ENCODE data around the gene IL2RA.
"Not testable (repeated sequence)": the region's sequence is repeated elsewhere in the genome, so short reads cannot be mapped to it uniquely, and the experiment has no call there.

The IL2RA gene

GRCh38 chr10:6012121-6012905, 49.9 kb downstream of the IL2RA start:
- Mint-ChIP-seq H3K27me3 (ENCODE audit: low read depth) (no peaks in the 10 kb centered on the region), H3K4me1 (ENCODE audit: low read depth) (peaks cover 38% of the 10 kb centered on the region), H3K4me3 (no peak overlapping the region), H3K9me3 (peaks cover 8% of the 10 kb centered on the region), H3K36me3 (ENCODE audit: low read depth) (peaks cover 59% of the 10 kb centered on the region), H3K27ac (peak overlapping the region; percentile 21)

- peaks cover 58% of the 10 kb centered on the region for H3K36me3 Mint-ChIP-seq (ENCODE audit: low read depth)
- peaks cover 13% of the 10 kb centered on the region for H3K9me3 Mint-ChIP-seq
- no peak overlapping the region for H3K4me3 Mint-ChIP-seq
- peaks cover 32% of the 10 kb centered on the region for H3K4me1 Mint-ChIP-seq (ENCODE audit: low read depth)
- H3K27me3 Mint-ChIP-seq (ENCODE audit: low read depth), result no peaks in the 10 kb centered on the region
- peak overlapping the region; percentile 32 for H3K27ac Mint-ChIP-seq
Observed at GRCh38 chr10:6011558-6011957, 50.6 kb downstream of the IL2RA start.

GRCh38 chr10:6010569-6010968, 51.6 kb downstream of the IL2RA start:
- no peak overlapping the region for H3K27ac Mint-ChIP-seq
- H3K4me1 Mint-ChIP-seq (ENCODE audit: low read depth), result peaks cover 26% of the 10 kb centered on the region
- no peaks in the 10 kb centered on the region for H3K27me3 Mint-ChIP-seq (ENCODE audit: low read depth)
- H3K9me3 Mint-ChIP-seq, result peaks cover 13% of the 10 kb centered on the region
- H3K4me3 Mint-ChIP-seq, result no peak overlapping the region
- peaks cover 56% of the 10 kb centered on the region for H3K36me3 Mint-ChIP-seq (ENCODE audit: low read depth)

- Mint-ChIP-seq H3K4me1 (ENCODE audit: low read depth) (peaks cover 21% of the 10 kb centered on the region), H3K27ac (no peak overlapping the region), H3K36me3 (ENCODE audit: low read depth) (peaks cover 51% of the 10 kb centered on the region), H3K27me3 (ENCODE audit: low read depth) (no peaks in the 10 kb centered on the region), H3K9me3 (peaks cover 13% of the 10 kb centered on the region), H3K4me3 (no peak overlapping the region)
Observed at GRCh38 chr10:6009961-6010360, 52.2 kb downstream of the IL2RA start.

- Mint-ChIP-seq H3K4me1 (ENCODE audit: low read depth) (peaks cover 19% of the 10 kb centered on the region), H3K4me3 (no peak overlapping the region), H3K9me3 (peaks cover 13% of the 10 kb centered on the region), H3K27me3 (ENCODE audit: low read depth) (no peaks in the 10 kb centered on the region), H3K27ac (peak overlapping the region; percentile 56), H3K36me3 (ENCODE audit: low read depth) (peaks cover 44% of the 10 kb centered on the region)
Observed at GRCh38 chr10:6009150-6009549, 53.0 kb downstream of the IL2RA start.

- Mint-ChIP-seq H3K9me3 (peaks cover 13% of the 10 kb centered on the region), H3K4me1 (ENCODE audit: low read depth) (peaks cover 23% of the 10 kb centered on the region), H3K36me3 (ENCODE audit: low read depth) (peaks cover 41% of the 10 kb centered on the region), H3K27me3 (ENCODE audit: low read depth) (no peaks in the 10 kb centered on the region), H3K27ac (no peak overlapping the region), H3K4me3 (no peak overlapping the region)
Observed at GRCh38 chr10:6008497-6009142, 53.5 kb downstream of the IL2RA start.

- Mint-ChIP-seq H3K27ac (no peak overlapping the region), H3K4me3 (no peak overlapping the region), H3K36me3 (ENCODE audit: low read depth) (peaks cover 30% of the 10 kb centered on the region), H3K27me3 (ENCODE audit: low read depth) (no peaks in the 10 kb centered on the region), H3K9me3 (peaks cover 13% of the 10 kb centered on the region), H3K4me1 (ENCODE audit: low read depth) (peaks cover 30% of the 10 kb centered on the region)
Observed at GRCh38 chr10:6006991-6007390, 55.2 kb downstream of the IL2RA start.

- no peaks in the 10 kb centered on the region for H3K27me3 Mint-ChIP-seq (ENCODE audit: low read depth)
- H3K27ac Mint-ChIP-seq, result no peak overlapping the region
- H3K36me3 Mint-ChIP-seq (ENCODE audit: low read depth), result peaks cover 26% of the 10 kb centered on the region
- H3K4me3 Mint-ChIP-seq, result no peak overlapping the region
- peaks cover 28% of the 10 kb centered on the region for H3K4me1 Mint-ChIP-seq (ENCODE audit: low read depth)
- H3K9me3 Mint-ChIP-seq, result peaks cover 13% of the 10 kb centered on the region
Observed at GRCh38 chr10:6006546-6006945, 55.6 kb downstream of the IL2RA start.

- H3K27me3 Mint-ChIP-seq (ENCODE audit: low read depth), result no peaks in the 10 kb centered on the region
- H3K36me3 Mint-ChIP-seq (ENCODE audit: low read depth), result peaks cover 20% of the 10 kb centered on the region
- no peak overlapping the region for H3K27ac Mint-ChIP-seq
- no peak overlapping the region for H3K4me3 Mint-ChIP-seq
- peaks cover 32% of the 10 kb centered on the region for H3K4me1 Mint-ChIP-seq (ENCODE audit: low read depth)
- H3K9me3 Mint-ChIP-seq, result peaks cover 13% of the 10 kb centered on the region
Observed at GRCh38 chr10:6005856-6006395, 56.2 kb downstream of the IL2RA start.

GRCh38 chr10:6005161-6005804, 56.9 kb downstream of the IL2RA start:
- not testable (repeated sequence) for H3K4me3 Mint-ChIP-seq; H3K27me3 Mint-ChIP-seq (ENCODE audit: low read depth); H3K27ac Mint-ChIP-seq
- peaks cover 34% of the 10 kb centered on the region for H3K4me1 Mint-ChIP-seq (ENCODE audit: low read depth)
- peaks cover 13% of the 10 kb centered on the region for H3K9me3 Mint-ChIP-seq
- H3K36me3 Mint-ChIP-seq (ENCODE audit: low read depth), result peaks cover 19% of the 10 kb centered on the region

GRCh38 chr10:6002809-6003510, 59.2 kb downstream of the IL2RA start:
- Mint-ChIP-seq H3K9me3 (peaks cover 9% of the 10 kb centered on the region), H3K4me3 (no peak overlapping the region), H3K36me3 (ENCODE audit: low read depth) (peaks cover 8% of the 10 kb centered on the region), H3K27ac (peak overlapping the region; percentile 60), H3K27me3 (ENCODE audit: low read depth) (peaks cover 8% of the 10 kb centered on the region), H3K4me1 (ENCODE audit: low read depth) (peaks cover 28% of the 10 kb centered on the region)

GRCh38 chr10:5999440-6000165, 62.6 kb downstream of the IL2RA start:
- no peak overlapping the region for H3K4me3 Mint-ChIP-seq
- H3K9me3 Mint-ChIP-seq, result peaks cover 6% of the 10 kb centered on the region
- H3K36me3 Mint-ChIP-seq (ENCODE audit: low read depth), result no peaks in the 10 kb centered on the region
- no peak overlapping the region for H3K27ac Mint-ChIP-seq
- H3K27me3 Mint-ChIP-seq (ENCODE audit: low read depth), result peaks cover 22% of the 10 kb centered on the region
- H3K4me1 Mint-ChIP-seq (ENCODE audit: low read depth), result peaks cover 25% of the 10 kb centered on the region

- Mint-ChIP-seq H3K9me3 (peaks cover 29% of the 10 kb centered on the region), H3K27ac (no peak overlapping the region), H3K4me3 (no peak overlapping the region), H3K27me3 (ENCODE audit: low read depth) (peaks cover 41% of the 10 kb centered on the region), H3K36me3 (ENCODE audit: low read depth) (peaks cover 9% of the 10 kb centered on the region), H3K4me1 (ENCODE audit: low read depth) (peaks cover 7% of the 10 kb centered on the region)
Observed at GRCh38 chr10:5996696-5997095, 65.5 kb downstream of the IL2RA start.

- H3K4me1 Mint-ChIP-seq (ENCODE audit: low read depth), result peaks cover 12% of the 10 kb centered on the region
- H3K4me3 Mint-ChIP-seq, result no peak overlapping the region
- no peak overlapping the region for H3K27ac Mint-ChIP-seq
- H3K36me3 Mint-ChIP-seq (ENCODE audit: low read depth), result peaks cover 12% of the 10 kb centered on the region
- H3K9me3 Mint-ChIP-seq, result peaks cover 36% of the 10 kb centered on the region
- H3K27me3 Mint-ChIP-seq (ENCODE audit: low read depth), result peaks cover 27% of the 10 kb centered on the region
Observed at GRCh38 chr10:5992398-5992797, 69.8 kb downstream of the IL2RA start.

All from T-helper 1 cell treated with Interleukin-12 subunit alpha and Interleukin-12 subunit beta and Interleukin-4 antibody, amounts not matched to agents 30 μg/mL and 1 μg/mL, for 36 hours (primary cell).